GM23338 (cell line): Measurements from ENCODE around the gene CCDC146. TPM values are rescaled to one million over a fixed set of nuclear protein-coding genes. Genes with fewer than 3 reads are reported as not detected.

ENCODE experiments used
- ATAC-seq: fragments of 200-7000 bp; cut with Tn5 transposase; 3 replicates; pipeline ENCODE4 v1.9.1; 2020
- DNase-seq: peaks from one replicate; pipeline ENCODE4 v3.0.0-alpha.2; 2015; ENCODE audit warnings: low spot score
- H2AFZ ChIP-seq: fragments of 200-600 bp; sonication (generic); 2 replicates; pipeline ENCODE4 v1.8.0; 2016; ENCODE audit warnings: antibody characterized with exemption, mild to moderate bottlenecking, moderate library complexity
- H3F3A ChIP-seq: fragments of 200-600 bp; sonication (generic); replicated peaks from 2 replicates; pipeline ENCODE4 v1.8.0; 2017; ENCODE audit warnings: antibody characterized with exemption, mixed run types, low read depth
- H3K27ac ChIP-seq: fragments of 200-600 bp; sonication (generic); 2 replicates; pipeline ENCODE4 v1.6.1; 2016; ENCODE audit warnings: low read depth
- H3K27me3 ChIP-seq: fragments of 200-600 bp; sonication (generic); 2 replicates; pipeline ENCODE4 v1.8.0; 2016; ENCODE audit warnings: mild to moderate bottlenecking, mixed run types, moderate library complexity; ENCODE audit not compliant: insufficient read depth
- H3K36me3 ChIP-seq: fragments of 200-600 bp; sonication (generic); 2 replicates; pipeline ENCODE4 v1.8.0; 2016; ENCODE audit warnings: mild to moderate bottlenecking; ENCODE audit not compliant: insufficient read depth
- H3K4me1 ChIP-seq: fragments of 200-600 bp; sonication (generic); 2 replicates; pipeline ENCODE4 v1.8.0; 2016; ENCODE audit warnings: mild to moderate bottlenecking, moderate library complexity; ENCODE audit not compliant: insufficient read depth
- H3K4me2 ChIP-seq: fragments of 200-600 bp; sonication (generic); 2 replicates; pipeline ENCODE4 v1.7.1; 2017; ENCODE audit warnings: mixed run types
- H3K4me3 ChIP-seq: fragments of 200-600 bp; sonication (generic); 2 replicates; pipeline ENCODE4 v1.6.1; 2016; ENCODE audit warnings: mixed run types
- H3K79me2 ChIP-seq: fragments of 200-600 bp; sonication (generic); replicated peaks from 2 replicates; pipeline ENCODE4 v1.8.0; 2017; ENCODE audit warnings: mild to moderate bottlenecking; ENCODE audit not compliant: insufficient read depth
- H3K9me2 ChIP-seq: fragments of 200-600 bp; sonication (generic); 2 replicates; pipeline ENCODE4 v1.8.0; 2017; ENCODE audit not compliant: insufficient read depth
- H4K20me1 ChIP-seq: fragments of 200-600 bp; sonication (generic); replicated peaks from 2 replicates; pipeline ENCODE4 v1.8.0; 2017; ENCODE audit warnings: mild to moderate bottlenecking; ENCODE audit not compliant: insufficient read depth
- H3K27ac Mint-ChIP-seq: 2 replicates; pipeline ENCODE4 v1.8.0; 2020; ENCODE audit warnings: inconsistent platforms, mild to moderate bottlenecking, moderate library complexity, mixed read lengths
- H3K27me3 Mint-ChIP-seq: 3 replicates; pipeline ENCODE4 v1.8.0; 2022; ENCODE audit warnings: low read depth, mild to moderate bottlenecking, moderate library complexity, mixed read lengths, inconsistent platforms; ENCODE audit not compliant: insufficient read depth, poor library complexity
- H3K36me3 Mint-ChIP-seq: 3 replicates; pipeline ENCODE4 v1.8.0; 2021; ENCODE audit warnings: low read depth, mild to moderate bottlenecking, inconsistent platforms, moderate library complexity, mixed read lengths
- H3K4me1 Mint-ChIP-seq: 3 replicates; pipeline ENCODE4 v1.8.0; 2020; ENCODE audit warnings: mild to moderate bottlenecking, inconsistent platforms, mixed read lengths
- H3K4me3 Mint-ChIP-seq: 3 replicates; pipeline ENCODE4 v1.8.0; 2021; ENCODE audit warnings: moderate library complexity, mild to moderate bottlenecking, inconsistent platforms, mixed read lengths
- H3K9me3 Mint-ChIP-seq: 3 replicates; pipeline ENCODE4 v1.8.0; 2020; ENCODE audit warnings: moderate library complexity, mild to moderate bottlenecking, inconsistent platforms, mixed read lengths
- CREB1 ChIP-seq: fragments of 250-450 bp; sonication (Bioruptor Pico); IDR thresholded peaks from 2 replicates; pipeline ENCODE4 v1.5.0; 2020; ENCODE audit warnings: low read depth, mild to moderate bottlenecking, moderate library complexity
- CTCF ChIP-seq, 2 experiments: fragments of 200-600 bp in 1 of 2; sonication (generic) in 1 of 2; conservative IDR thresholded peaks; 2 replicates each; pipeline versions ENCODE4 v1.5.1 to v1.6.1; 2016 to 2017; ENCODE audit warnings: antibody characterized with exemption in 2 of 2, low read depth in 2 of 2, mild to moderate bottlenecking in 2 of 2, moderate library complexity in 1 of 2
- ETS1 ChIP-seq: IDR thresholded peaks from 2 replicates; pipeline ENCODE4 v1.6.1; 2016; ENCODE audit warnings: antibody characterized with exemption
- EZH2phosphoT487 ChIP-seq: fragments of 200-600 bp; sonication (generic); IDR thresholded peaks from one replicate; pipeline ENCODE4 v1.8.1; 2018; ENCODE audit warnings: antibody characterized with exemption; ENCODE audit not compliant: unreplicated experiment
- JUNB ChIP-seq: IDR thresholded peaks from one replicate; pipeline ENCODE4 v1.6.1; 2016; ENCODE audit warnings: antibody characterized with exemption; ENCODE audit not compliant: unreplicated experiment
- POLR2AphosphoS5 ChIP-seq: IDR thresholded peaks from 2 replicates; pipeline ENCODE4 v1.6.1; 2016; ENCODE audit warnings: antibody characterized with exemption, low read depth
- REST ChIP-seq: IDR thresholded peaks from one replicate; pipeline ENCODE4 v1.6.1; 2018; ENCODE audit warnings: antibody characterized with exemption; ENCODE audit not compliant: unreplicated experiment
- STAT1 ChIP-seq: IDR thresholded peaks from one replicate; pipeline ENCODE4 v1.6.1; 2016; ENCODE audit warnings: antibody characterized with exemption; ENCODE audit not compliant: unreplicated experiment
- ZNF114 ChIP-seq: fragments of 250-450 bp; sonication (Bioruptor Pico); IDR thresholded peaks from 2 replicates; pipeline ENCODE4 v1.5.0; 2020; ENCODE audit warnings: mild to moderate bottlenecking, moderate library complexity
- ZNF331 ChIP-seq: fragments of 250-450 bp; sonication (Bioruptor Pico); IDR thresholded peaks from 2 replicates; pipeline ENCODE4 v1.5.0; 2020; ENCODE audit warnings: low read depth, mild to moderate bottlenecking, moderate library complexity
- ZNF462 ChIP-seq: fragments of 250-450 bp; sonication (Bioruptor Pico); IDR thresholded peaks from 2 replicates; pipeline ENCODE4 v1.5.0; 2020; ENCODE audit warnings: mild to moderate bottlenecking, moderate library complexity
- polyA plus RNA-seq: library from polyadenylated mRNA; unstranded; fragments of >200 nt; fragmentation: Nextera tagmentation; extraction: Ambion mirVana; gene quantifications from 2 replicates; pipeline ENCODE4 v1.2.1, GENCODE V29; 2016
- total RNA-seq: library from RNA; depleted of rRNA; stranded (reverse); fragments of >200 nt; shearing (Covaris generic); gene quantifications from 2 replicates; pipeline ENCODE4 v1.2.3, GENCODE V29; 2014

The CCDC146 gene
- total and polyA plus RNA-seq, 2 experiments from 2014 or later = 0.35 to 0.74 TPM

- Histone ChIP-seq H3K27me3 (no peaks in the 10 kb centered on the region), H2AFZ (no peak overlapping the region), H3K4me1 (no peaks in the 10 kb centered on the region), H3K4me2 (no peak overlapping the region), H3K27ac (no peak overlapping the region), H3F3A (no peaks in the 10 kb centered on the region), H3K79me2 (no peaks in the 10 kb centered on the region), H4K20me1 (no peaks in the 10 kb centered on the region), H3K9me2 (no peaks in the 10 kb centered on the region; the same call in 1 of the 2 replicates), H3K4me3 (no peak overlapping the region), H3K36me3 (no peaks in the 10 kb centered on the region)
- Mint-ChIP-seq H3K4me1 (no peaks in the 10 kb centered on the region), H3K27me3 (peaks cover 2% of the 10 kb centered on the region), H3K27ac (no peak overlapping the region), H3K9me3 (peaks cover 36% of the 10 kb centered on the region), H3K4me3 (no peak overlapping the region), H3K36me3 (peaks cover 23% of the 10 kb centered on the region)
- DNase-seq = no peak
- no peak for TF ChIP-seq ZNF462 (CRISPR knock-in tag)
- no peak for TF ChIP-seq STAT1
- no peak for TF ChIP-seq JUNB
- TF ChIP-seq ZNF114 (CRISPR knock-in tag) = no peak
- TF ChIP-seq ETS1 = no peak
- no peak for TF ChIP-seq POLR2AphosphoS5
- TF ChIP-seq EZH2phosphoT487 = no peak
- TF ChIP-seq CREB1 (CRISPR knock-in tag) = no peak
- TF ChIP-seq ZNF331 (CRISPR knock-in tag) = no peak
- no peak for TF ChIP-seq CTCF (conservative IDR thresholded peaks at IDR 0.05; ENCODE audit: low read depth in 2 of 2)
- TF ChIP-seq REST = no peak
- ATAC-seq = no peak
Measured at GRCh38 chr7:77208416-77208815, 86.0 kb downstream of the CCDC146 start.
